ENCODE measurements around the gene CDS2.

The CDS2 gene

GRCh38 chr20:5172903-5173463 lies 46.2 kb downstream of the CDS2 start:
- TF ChIP-seq TAF1 (IDR thresholded peaks at IDR 0.05; ENCODE audit: borderline replicate concordance, insufficient read depth, low read length), result no peak

GRCh38 chr20:5173751-5174150 lies 46.9 kb downstream of the CDS2 start:
- TF ChIP-seq SIN3A (IDR thresholded peaks at IDR 0.05; ENCODE audit: borderline replicate concordance, insufficient read depth, low read length) (no peak), POLR2AphosphoS5 (IDR thresholded peaks at IDR 0.05; ENCODE audit: low read depth, low read length) (no peak), FOXP2 (optimal IDR thresholded peaks at IDR 0.05; ENCODE audit: borderline replicate concordance, extremely low read depth, extremely low read length, insufficient read depth) (no peak), TAF1 (IDR thresholded peaks at IDR 0.05; ENCODE audit: borderline replicate concordance, insufficient read depth, low read length) (no peak)

- TF ChIP-seq SIN3A (IDR thresholded peaks at IDR 0.05; ENCODE audit: borderline replicate concordance, insufficient read depth, low read length) (no peak), REST (IDR thresholded peaks at IDR 0.05; ENCODE audit: insufficient read depth in 1 of 2, low read depth in 2 of 2, low read length in 2 of 2) (no peak), TAF1 (IDR thresholded peaks at IDR 0.05; ENCODE audit: borderline replicate concordance, insufficient read depth, low read length) (no peak), POLR2AphosphoS5 (IDR thresholded peaks at IDR 0.05; ENCODE audit: low read depth, low read length) (no peak), FOXP2 (optimal IDR thresholded peaks at IDR 0.05; ENCODE audit: borderline replicate concordance, extremely low read depth, extremely low read length, insufficient read depth) (no peak)
These were observed 50.3 kb downstream of the CDS2 start for GRCh38 chr20:5177071-5177470.

GRCh38 chr20:5178046-5178445 lies 51.2 kb downstream of the CDS2 start:
- no peak for TF ChIP-seq FOXP2 (optimal IDR thresholded peaks at IDR 0.05; ENCODE audit: borderline replicate concordance, extremely low read depth, extremely low read length, insufficient read depth)
- no peak for TF ChIP-seq POLR2AphosphoS5 (IDR thresholded peaks at IDR 0.05; ENCODE audit: low read depth, low read length)
- TF ChIP-seq SIN3A (IDR thresholded peaks at IDR 0.05; ENCODE audit: borderline replicate concordance, insufficient read depth, low read length), result no peak
- TF ChIP-seq TAF1 (IDR thresholded peaks at IDR 0.05; ENCODE audit: borderline replicate concordance, insufficient read depth, low read length), result no peak
- no peak for TF ChIP-seq REST (IDR thresholded peaks at IDR 0.05; ENCODE audit: insufficient read depth in 1 of 2, low read depth in 2 of 2, low read length in 2 of 2)

- no peak for TF ChIP-seq FOXP2 (optimal IDR thresholded peaks at IDR 0.05; ENCODE audit: borderline replicate concordance, extremely low read depth, extremely low read length, insufficient read depth)
- TF ChIP-seq REST (IDR thresholded peaks at IDR 0.05; ENCODE audit: insufficient read depth in 1 of 2, low read depth in 2 of 2, low read length in 2 of 2), result no peak
- no peak for TF ChIP-seq TAF1 (IDR thresholded peaks at IDR 0.05; ENCODE audit: borderline replicate concordance, insufficient read depth, low read length)
- no peak for TF ChIP-seq POLR2AphosphoS5 (IDR thresholded peaks at IDR 0.05; ENCODE audit: low read depth, low read length)
- no peak for TF ChIP-seq SIN3A (IDR thresholded peaks at IDR 0.05; ENCODE audit: borderline replicate concordance, insufficient read depth, low read length)
These were observed 53.6 kb downstream of the CDS2 start for GRCh38 chr20:5180421-5180820.

- TF ChIP-seq FOXP2 (optimal IDR thresholded peaks at IDR 0.05; ENCODE audit: borderline replicate concordance, extremely low read depth, extremely low read length, insufficient read depth) (no peak), SIN3A (IDR thresholded peaks at IDR 0.05; ENCODE audit: borderline replicate concordance, insufficient read depth, low read length) (no peak), REST (IDR thresholded peaks at IDR 0.05; ENCODE audit: insufficient read depth in 1 of 2, low read depth in 2 of 2, low read length in 2 of 2) (no peak), POLR2AphosphoS5 (IDR thresholded peaks at IDR 0.05; ENCODE audit: low read depth, low read length) (no peak), TAF1 (IDR thresholded peaks at IDR 0.05; ENCODE audit: borderline replicate concordance, insufficient read depth, low read length) (no peak)
These were observed 54.1 kb downstream of the CDS2 start for GRCh38 chr20:5180933-5181332.

Data from PFSK-1 (cell line).